H1 (cell line): ENCODE results near the gene RWDD3. TPM values are rescaled to one million over a fixed set of nuclear protein-coding genes. Genes with fewer than 3 reads are reported as not detected.

ENCODE experiments used
- CTCF ChIA-PET: fragments of 300-600 bp; sonication (Branson Sonifier 250); formaldehyde crosslinking; loops from one replicate; lab custom pipeline; 2021; ENCODE audit not compliant: partially characterized antibody; lab: Charles Lee
- POLR2A ChIA-PET: fragments of 300-600 bp; sonication (Branson Sonifier 250); formaldehyde crosslinking; loops from one replicate; lab custom pipeline; 2021; ENCODE audit warnings: inconsistent platforms; ENCODE audit not compliant: partially characterized antibody; lab: Charles Lee
- DNase-seq, 2 experiments: peaks; one replicate each; pipeline versions ENCODE4 v3.0.0 to v3.0.0-alpha.2; 2010 to 2022; ENCODE audit warnings: low spot score in 2 of 2, low read depth in 1 of 2, mixed read lengths in 1 of 2
- FAIRE-seq: peaks from 2 replicates; lab custom pipeline; 2011; peaks lifted over from hg19 to GRCh38; lab: Jason Lieb, UNC
- H2AFZ ChIP-seq: 2 replicates; pipeline ENCODE4 v1.8.1; 2012; ENCODE audit warnings: low read length, inconsistent platforms
- H2AK5ac ChIP-seq: 2 replicates; pipeline ENCODE4 v1.6.1; 2013; ENCODE audit warnings: low read depth, low read length
- H2BK120ac ChIP-seq: replicated peaks from 2 replicates; pipeline ENCODE3; 2013; ENCODE audit warnings: low read depth, low read length, inconsistent platforms
- H2BK12ac ChIP-seq: 2 replicates; pipeline ENCODE4 v1.6.1; 2013; ENCODE audit warnings: low read depth, low read length
- H2BK15ac ChIP-seq: 2 replicates; pipeline ENCODE4 v1.6.1; 2013; ENCODE audit warnings: low read length
- H2BK20ac ChIP-seq: 2 replicates; pipeline ENCODE4 v1.6.1; 2013; ENCODE audit warnings: low read length
- H2BK5ac ChIP-seq: 2 replicates; pipeline ENCODE4 v1.6.1; 2013; ENCODE audit warnings: low read depth, low read length
- H3K14ac ChIP-seq: 2 replicates; pipeline ENCODE4 v1.6.1; 2013; ENCODE audit warnings: inconsistent platforms; ENCODE audit not compliant: insufficient read length
- H3K18ac ChIP-seq: 2 replicates; pipeline ENCODE4 v1.6.1; 2013; ENCODE audit warnings: low read length; ENCODE audit errors: extremely low read depth
- H3K23ac ChIP-seq: 2 replicates; pipeline ENCODE4 v1.6.1; 2013; ENCODE audit warnings: inconsistent platforms; ENCODE audit not compliant: insufficient read length
- H3K23me2 ChIP-seq: 2 replicates; pipeline ENCODE4 v1.6.1; 2013; ENCODE audit warnings: low read depth, low read length
- H3K27ac ChIP-seq: 2 replicates; pipeline ENCODE4 v1.6.1; 2011; ENCODE audit warnings: low read depth, low read length, inconsistent platforms
- H3K27me3 ChIP-seq, 4 experiments: replicated peaks in 1 of 4; 1 replicate in 1 of 4; 2 replicates in 3 of 4; pipeline versions ENCODE4 v1.6.1 to v1.8.1; 2011 to 2013; ENCODE audit warnings: low read length in 3 of 4, mild to moderate bottlenecking in 3 of 4, inconsistent platforms in 2 of 4, mixed read lengths in 2 of 4, moderate library complexity in 1 of 4; ENCODE audit not compliant: control insufficient read depth in 3 of 4, insufficient read depth in 3 of 4; ENCODE audit errors: extremely low read depth in 1 of 4
- H3K36me3 ChIP-seq, 4 experiments: 2 replicates each; pipeline versions ENCODE4 v1.6.1 to v1.8.1; 2011 to 2013; ENCODE audit warnings: mild to moderate bottlenecking in 4 of 4, low read length in 3 of 4, moderate library complexity in 2 of 4, control low read depth in 1 of 4, inconsistent platforms in 1 of 4; ENCODE audit not compliant: insufficient read depth in 4 of 4, control insufficient read depth in 2 of 4
- H3K4ac ChIP-seq: replicated peaks from 2 replicates; pipeline ENCODE3; 2013; ENCODE audit warnings: low read length, low read depth, mixed read lengths, inconsistent platforms; ENCODE audit not compliant: insufficient read length
- H3K4me1 ChIP-seq, 4 experiments: replicated peaks in 1 of 4; 1 replicate in 1 of 4; 2 replicates in 3 of 4; pipeline versions ENCODE4 v1.6.1 to v1.8.1; 2011 to 2013; ENCODE audit warnings: low read length in 3 of 4, inconsistent platforms in 2 of 4, mixed read lengths in 1 of 4; ENCODE audit not compliant: insufficient read depth in 4 of 4, control insufficient read depth in 3 of 4
- H3K4me2 ChIP-seq, 2 experiments: 2 replicates each; pipeline versions ENCODE4 v1.6.1 to v1.8.1; 2011 to 2013; ENCODE audit warnings: low read depth in 2 of 2, low read length in 2 of 2, control low read depth in 1 of 2, inconsistent platforms in 1 of 2, mild to moderate bottlenecking in 1 of 2; ENCODE audit not compliant: insufficient read depth in 1 of 2
- H3K4me3 ChIP-seq, 4 experiments: fragments of 200-600, 300-600 bp in 1 of 4; sonication (generic), shearing (Covaris generic), sonication (Bioruptor Twin) in 1 of 4; 2 replicates each; pipeline versions ENCODE4 v1.5.1 to v1.8.1; 2011 to 2016; ENCODE audit warnings: low read length in 4 of 4, low read depth in 3 of 4, control low read depth in 2 of 4, inconsistent platforms in 2 of 4, mild to moderate bottlenecking in 2 of 4, mixed read lengths in 1 of 4, moderate library complexity in 1 of 4; ENCODE audit not compliant: insufficient read depth in 2 of 4; ENCODE audit errors: extremely low read depth in 1 of 4
- H3K56ac ChIP-seq: replicated peaks from 2 replicates; pipeline ENCODE3; 2013; ENCODE audit warnings: low read depth, mild to moderate bottlenecking, mixed read lengths, low read length, inconsistent platforms; ENCODE audit not compliant: insufficient read length
- H3K79me1 ChIP-seq: 2 replicates; pipeline ENCODE4 v1.6.1; 2013; ENCODE audit warnings: low read depth, low read length, control low read depth
- H3K79me2 ChIP-seq, 2 experiments: 2 replicates each; pipeline versions ENCODE4 v1.6.1 to v1.8.1; 2012 to 2013; ENCODE audit warnings: low read length in 2 of 2, mild to moderate bottlenecking in 2 of 2, inconsistent platforms in 1 of 2; ENCODE audit not compliant: insufficient read depth in 2 of 2, control insufficient read depth in 1 of 2
- H3K9ac ChIP-seq, 4 experiments: replicated peaks in 1 of 4; 1 replicate in 1 of 4; 2 replicates in 3 of 4; pipeline versions ENCODE4 v1.6.1 to v1.8.1; 2011 to 2013; ENCODE audit warnings: low read depth in 3 of 4, low read length in 3 of 4, control low read depth in 2 of 4, mild to moderate bottlenecking in 2 of 4, moderate library complexity in 2 of 4, inconsistent platforms in 1 of 4; ENCODE audit errors: extremely low read depth in 1 of 4
- H3K9me3 ChIP-seq, 2 experiments: 2 replicates each; pipeline versions ENCODE4 v1.6.1 to v1.8.1; 2012 to 2013; ENCODE audit warnings: mild to moderate bottlenecking in 2 of 2, moderate library complexity in 2 of 2, control low read depth in 1 of 2, inconsistent platforms in 1 of 2, low read depth in 1 of 2, low read length in 1 of 2, mixed read lengths in 1 of 2; ENCODE audit not compliant: insufficient read depth in 2 of 2
- H4K20me1 ChIP-seq, 2 experiments: replicated peaks in 1 of 2; 2 replicates each; pipeline versions ENCODE3 to v1.8.1; 2011 to 2013; ENCODE audit warnings: inconsistent platforms in 2 of 2, low read length in 2 of 2, mild to moderate bottlenecking in 1 of 2; ENCODE audit not compliant: insufficient read depth in 2 of 2, control insufficient read depth in 1 of 2
- H4K5ac ChIP-seq: 2 replicates; pipeline ENCODE4 v1.6.1; 2013; ENCODE audit warnings: low read length, low read depth, mixed read lengths, inconsistent platforms; ENCODE audit not compliant: insufficient read length
- H4K8ac ChIP-seq: 2 replicates; pipeline ENCODE4 v1.8.0; 2013; ENCODE audit warnings: mild to moderate bottlenecking, moderate library complexity, low read length, inconsistent platforms; ENCODE audit not compliant: insufficient read depth; ENCODE audit errors: extremely low read depth
- H4K91ac ChIP-seq: replicated peaks from 2 replicates; pipeline ENCODE3; 2013; ENCODE audit warnings: low read length, mixed read lengths, inconsistent platforms; ENCODE audit not compliant: insufficient read length
- RAD21 ChIP-seq, 2 experiments: IDR thresholded peaks in 1 of 2; conservative IDR thresholded peaks in 1 of 2; 2 replicates each; pipeline ENCODE4 v1.6.1; 2011; ENCODE audit warnings: low read depth in 2 of 2, low read length in 2 of 2, improper control_type of control experiment in 1 of 2, inconsistent platforms in 1 of 2, mild to moderate bottlenecking in 1 of 2, moderate library complexity in 1 of 2
- TBP ChIP-seq: IDR thresholded peaks from 2 replicates; pipeline ENCODE4 v1.6.1; 2011; ENCODE audit warnings: low read depth, low read length, improper control_type of control experiment
- WGBS, 2 experiments: shearing (Covaris generic) in 1 of 2; methylation state at CpG; one replicate each; pipeline versions ENCODE4 v1.1.6 to v1.1.7; 2013 to 2015; ENCODE audit warnings: low lambda C conversion rate in 2 of 2, mixed read lengths in 2 of 2, inconsistent platforms in 1 of 2, low coverage in 1 of 2, missing lambda C conversion rate in 1 of 2; ENCODE audit not compliant: insufficient replicate concordance in 2 of 2, insufficient coverage in 1 of 2, insufficient read length in 1 of 2; ENCODE audit errors: extremely low coverage in 1 of 2, missing lambda C conversion rate in 1 of 2; 5-methylcytosine and 5-hydroxymethylcytosine counted together
- polyA plus RNA-seq, 7 experiments: library from polyadenylated mRNA; depleted of rRNA in 3 of 7; stranded (reverse) in 5 of 7; unstranded in 2 of 7; fragments of >200 nt in 5 of 7; fragments of 200-250 nt in 2 of 7; gene quantifications; 1 replicate in 5 of 7; 2 replicates in 1 of 7; 4 replicates in 1 of 7; pipeline versions ENCODE4 v1.2.1 to v1.2.3, GENCODE V29; 2011 to 2013; ENCODE audit warnings: missing spikeins in 2 of 7, mixed read lengths in 2 of 7
- total RNA-seq: library from RNA; stranded (reverse); fragmentation: NEBNext Ultra II Directional; extraction: Animal tissue kit (Norgen Biotek cat#: 25700); gene quantifications from 2 replicates; pipeline ENCODE4 v1.2.1, GENCODE V29; 2021
- TF ChIP-seq, protein P1 (sequence below), 3 experiments: IDR thresholded peaks; 1 replicate in 2 of 3; 2 replicates in 1 of 3; pipeline versions ENCODE4 v1.5.1 to v1.6.1; 2011; ENCODE audit warnings: low read length in 3 of 3, mild to moderate bottlenecking in 3 of 3, inconsistent platforms in 2 of 3, low read depth in 1 of 3, moderate library complexity in 1 of 3; ENCODE audit not compliant: insufficient read depth in 1 of 3; ENCODE audit errors: control extremely low read depth in 1 of 3

Gene RWDD3
- total and polyA plus RNA-seq, 2 of the 8 experiments (the other 6 are each of a cell fraction or from before 2014, with no cell fraction given): 7.9 to 14.5 TPM

DNA sequence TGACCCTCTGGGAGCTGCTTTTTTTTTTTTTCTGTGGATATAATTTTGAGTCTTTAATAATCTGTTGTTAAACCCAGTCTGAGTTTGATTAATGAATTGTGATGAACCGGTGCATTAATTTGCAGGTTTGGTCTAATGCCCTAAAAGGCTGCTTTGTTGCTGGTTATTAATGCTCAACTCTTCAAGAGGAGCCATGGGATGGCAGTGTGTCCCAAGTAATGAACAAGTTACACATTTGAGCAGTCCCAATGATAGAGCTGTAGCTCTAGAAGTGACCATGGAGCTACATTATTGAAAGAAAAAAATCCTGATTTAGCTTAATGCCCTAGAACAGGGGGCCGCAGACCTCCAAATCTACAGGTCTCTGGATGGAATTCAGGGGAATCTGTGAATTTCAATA is 53.1 kb downstream of the RWDD3 start:
- FAIRE-seq (peak; percentile 42), DNase-seq (no peak)
- Histone ChIP-seq H3K4ac (no peak overlapping the region), H4K8ac (no peak overlapping the region), H3K79me1 (no peaks in the 10 kb centered on the region), H2BK15ac (no peak overlapping the region), H3K27ac (no peak overlapping the region), H2BK5ac (no peak overlapping the region), H3K18ac (no peak overlapping the region), H3K14ac (no peak overlapping the region), H3K27me3 (peaks cover 0 to 1% (median 0%) of the 10 kb centered on the region in 4 experiments; a peak in 1 of 7 replicates), H4K91ac (no peak overlapping the region), H3K56ac (no peak overlapping the region), H4K5ac (no peak overlapping the region), H3K9ac (no peak overlapping the region), H2BK20ac (no peak overlapping the region), H3K9me3 (no peaks in the 10 kb centered on the region; a peak in 1 of 4 replicates), H2AK5ac (no peak overlapping the region), H2BK12ac (no peak overlapping the region), H3K4me2 (no peak overlapping the region), H4K20me1 (no peaks in the 10 kb centered on the region), H3K4me3 (no peak overlapping the region), H3K36me3 (no peaks in the 10 kb centered on the region)
- 90% methylated on average over 2 of the region's 2 CpGs; no CpG with 5 or more reads in 1 of the 2 experiments for WGBS, 2 experiments
- CTCF ChIA-PET: interaction anchor here (0.5 to 1.9 kb wide), 5 partner anchors 18 to 1140 kb away, joined by 3 to 6 read pairs (median 5); no protein-coding TSS in a partner anchor
- TF ChIP-seq TBP (no peak), RAD21 (IDR thresholded peaks at IDR 0.05 in 1 of 2, conservative IDR thresholded peaks at IDR 0.05 in 1 of 2; ENCODE audit: low read depth in 2 of 2, low read length in 2 of 2) (peak; percentile 56 to 72)
- TF ChIP-seq, protein P1, sequence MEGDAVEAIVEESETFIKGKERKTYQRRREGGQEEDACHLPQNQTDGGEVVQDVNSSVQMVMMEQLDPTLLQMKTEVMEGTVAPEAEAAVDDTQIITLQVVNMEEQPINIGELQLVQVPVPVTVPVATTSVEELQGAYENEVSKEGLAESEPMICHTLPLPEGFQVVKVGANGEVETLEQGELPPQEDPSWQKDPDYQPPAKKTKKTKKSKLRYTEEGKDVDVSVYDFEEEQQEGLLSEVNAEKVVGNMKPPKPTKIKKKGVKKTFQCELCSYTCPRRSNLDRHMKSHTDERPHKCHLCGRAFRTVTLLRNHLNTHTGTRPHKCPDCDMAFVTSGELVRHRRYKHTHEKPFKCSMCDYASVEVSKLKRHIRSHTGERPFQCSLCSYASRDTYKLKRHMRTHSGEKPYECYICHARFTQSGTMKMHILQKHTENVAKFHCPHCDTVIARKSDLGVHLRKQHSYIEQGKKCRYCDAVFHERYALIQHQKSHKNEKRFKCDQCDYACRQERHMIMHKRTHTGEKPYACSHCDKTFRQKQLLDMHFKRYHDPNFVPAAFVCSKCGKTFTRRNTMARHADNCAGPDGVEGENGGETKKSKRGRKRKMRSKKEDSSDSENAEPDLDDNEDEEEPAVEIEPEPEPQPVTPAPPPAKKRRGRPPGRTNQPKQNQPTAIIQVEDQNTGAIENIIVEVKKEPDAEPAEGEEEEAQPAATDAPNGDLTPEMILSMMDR (IDR thresholded peaks at IDR 0.05; ENCODE audit: control extremely low read depth in 1 of 3, insufficient read depth in 1 of 3, low read depth in 1 of 3, low read length in 3 of 3): 0 out of 4 replicates have a peak, but pooled peaks of 1 of the 3 experiments have one; percentile 19
- TF ChIP-seq, all 59 proteins: peak for 2
- POLR2A ChIA-PET: no interaction called here
- no peaks in the 10 kb centered on the region for H3K23me2 ChIP-seq
- H2AFZ ChIP-seq: no peak overlapping the region
- H3K4me1 ChIP-seq: peaks cover 0 to 4% (median 0%) of the 10 kb centered on the region in 4 experiments; a peak in 1 of 7 replicates
- no peak overlapping the region for H2BK120ac ChIP-seq
- no peak overlapping the region for H3K23ac ChIP-seq
- no peaks in the 10 kb centered on the region for H3K79me2 ChIP-seq
